HCT116 (cell line): ENCODE data around the gene VWA7. TPM values are rescaled to one million over a fixed set of nuclear protein-coding genes. Genes with fewer than 3 reads are reported as not detected.

Experiments used
- ATAC-seq: fragments of 200-7000 bp; cut with Tn5 transposase; 2 replicates; pipeline ENCODE4 v1.9.1; 2020; ENCODE audit warnings: mild to moderate bottlenecking, moderate library complexity
- BruUV-seq: library from RNA; stranded (reverse); fragments of 400-500 nt; replicated peaks from 2 replicates; lab custom pipeline; 2021; lab: Mats Ljungman, UMichigan
- CTCF ChIA-PET: fragments of 300-600 bp; sonication (Branson Sonifier 250); formaldehyde crosslinking; loops from one replicate; lab custom pipeline; 2021; ENCODE audit warnings: antibody characterized with exemption; lab: Charles Lee
- POLR2A ChIA-PET: fragments of 300-600, 350-600 bp; sonication (Branson Sonifier 250); formaldehyde crosslinking; loops from one replicate; lab custom pipeline; 2021; ENCODE audit warnings: antibody characterized with exemption; lab: Charles Lee
- RAD21 ChIA-PET, 2 experiments: fragments of 300-600 bp; sonication (Branson Sonifier 250); formaldehyde crosslinking; loops; one replicate each; lab custom pipeline; 2023; ENCODE audit warnings: low total read pairs in 2 of 2; ENCODE audit not compliant: uncharacterized antibody in 2 of 2, unreplicated experiment in 2 of 2, low non-redundant PET in 1 of 2; lab: Charles Lee
- DNase-seq: peaks from one replicate; pipeline ENCODE4 v3.0.0-alpha.2; 2010; ENCODE audit warnings: low read depth, low spot score
- H2AFZ ChIP-seq: fragments of 200-600 bp; shearing (Covaris generic), sonication (generic); 2 replicates; pipeline ENCODE4 v1.6.1; 2017; ENCODE audit warnings: low read depth, mixed run types, mixed read lengths, antibody characterized with exemption, low read length; ENCODE audit not compliant: poor library complexity, severe bottlenecking
- H3K27ac ChIP-seq: 2 replicates; pipeline ENCODE4 v1.5.1; 2012; ENCODE audit warnings: low read depth, low read length
- H3K27me3 ChIP-seq: fragments of 200-600 bp; sonication (generic); 2 replicates; pipeline ENCODE4 v1.6.1; 2016; ENCODE audit warnings: mixed run types, low read length, mixed read lengths; ENCODE audit not compliant: insufficient read depth
- H3K36me3 ChIP-seq, 2 experiments: fragments of 200-500 bp in 1 of 2; fragments of 200-600 bp in 1 of 2; sonication (Bioruptor generic) in 1 of 2; sonication (generic) in 1 of 2; 2 replicates each; pipeline versions ENCODE4 v1.5.1 to v1.6.1; 2014 to 2016; ENCODE audit warnings: low read length in 2 of 2, inconsistent platforms in 1 of 2, mixed read lengths in 1 of 2, mixed run types in 1 of 2; ENCODE audit not compliant: insufficient read depth in 2 of 2, control insufficient read depth in 1 of 2
- H3K4me1 ChIP-seq, 2 experiments: fragments of 200-600 bp in 1 of 2; sonication (generic) in 1 of 2; 2 replicates each; pipeline versions ENCODE4 v1.5.1 to v1.6.1; 2012 to 2017; ENCODE audit warnings: low read length in 2 of 2, inconsistent platforms in 1 of 2, mild to moderate bottlenecking in 1 of 2, mixed read lengths in 1 of 2, mixed run types in 1 of 2, moderate library complexity in 1 of 2; ENCODE audit not compliant: insufficient read depth in 2 of 2, control insufficient read depth in 1 of 2
- H3K4me2 ChIP-seq: fragments of 200-600 bp; sonication (generic); 2 replicates; pipeline ENCODE4 v1.6.1; 2017; ENCODE audit warnings: mixed run types, low read length, mixed read lengths
- H3K4me3 ChIP-seq, 2 experiments: fragments of 200-600 bp in 1 of 2; sonication (generic) in 1 of 2; replicated peaks in 1 of 2; 2 replicates each; pipeline ENCODE4 v1.5.1; 2011 to 2016; ENCODE audit warnings: low read length in 2 of 2, control low read depth in 1 of 2, low read depth in 1 of 2, mild to moderate bottlenecking in 1 of 2, mixed read lengths in 1 of 2, mixed run types in 1 of 2
- H3K79me2 ChIP-seq: fragments of 200-600 bp; sonication (generic); 2 replicates; pipeline ENCODE4 v1.6.1; 2017; ENCODE audit warnings: mild to moderate bottlenecking, mixed run types, low read length, moderate library complexity, mixed read lengths; ENCODE audit not compliant: insufficient read depth
- H3K9ac ChIP-seq: fragments of 200-600 bp; sonication (generic); 2 replicates; pipeline ENCODE4 v1.6.1; 2016; ENCODE audit warnings: low read length, mixed read lengths
- H3K9me2 ChIP-seq: fragments of 200-600 bp; sonication (generic), shearing (Covaris generic); 2 replicates; pipeline ENCODE4 v1.6.1; 2017; ENCODE audit warnings: mixed run types, mild to moderate bottlenecking, moderate library complexity; ENCODE audit not compliant: insufficient read depth
- H3K9me3 ChIP-seq, 2 experiments: fragments of 200-500 bp in 1 of 2; fragments of 200-600 bp in 1 of 2; sonication (Bioruptor generic) in 1 of 2; sonication (generic) in 1 of 2; 2 replicates each; pipeline ENCODE4 v1.6.1; 2014 to 2017; ENCODE audit warnings: low read length in 2 of 2, mixed read lengths in 2 of 2, inconsistent platforms in 1 of 2, low read depth in 1 of 2, mild to moderate bottlenecking in 1 of 2, mixed run types in 1 of 2, moderate library complexity in 1 of 2; ENCODE audit not compliant: control insufficient read depth in 1 of 2, insufficient read depth in 1 of 2
- H4K20me1 ChIP-seq: fragments of 200-600 bp; sonication (generic), shearing (Covaris generic); 2 replicates; pipeline ENCODE4 v1.6.1; 2017; ENCODE audit warnings: mixed run types, mild to moderate bottlenecking, moderate library complexity; ENCODE audit not compliant: insufficient read depth
- CBX3 ChIP-seq: IDR thresholded peaks from 2 replicates; pipeline ENCODE4 v1.6.1; 2012; ENCODE audit warnings: low read depth
- EGR1 ChIP-seq: IDR thresholded peaks from 2 replicates; pipeline ENCODE4 v1.6.1; 2012; ENCODE audit warnings: low read depth
- ELF1 ChIP-seq: IDR thresholded peaks from 2 replicates; pipeline ENCODE4 v1.6.1; 2012; ENCODE audit warnings: low read depth, borderline replicate concordance
- EZH2 ChIP-seq: fragments of 200-600 bp; sonication (generic); IDR thresholded peaks from 2 replicates; pipeline ENCODE4 v1.6.1; 2017; ENCODE audit warnings: antibody characterized with exemption, mixed run types
- JUND ChIP-seq: IDR thresholded peaks from 2 replicates; pipeline ENCODE4 v1.6.1; 2012
- POLR2A ChIP-seq: IDR thresholded peaks from 2 replicates; pipeline ENCODE4 v1.7.0; 2011; ENCODE audit warnings: borderline replicate concordance; ENCODE audit not compliant: insufficient read depth, insufficient read length; ENCODE audit errors: extremely low read depth
- RAD21 ChIP-seq: IDR thresholded peaks from 2 replicates; pipeline ENCODE4 v1.6.1; 2012; ENCODE audit warnings: low read depth, mild to moderate bottlenecking
- SRF ChIP-seq: IDR thresholded peaks from 2 replicates; pipeline ENCODE4 v1.6.1; 2012; ENCODE audit warnings: low read depth
- TCF7L2 ChIP-seq: IDR thresholded peaks from 2 replicates; pipeline ENCODE4 v1.7.0; 2011; ENCODE audit warnings: borderline replicate concordance, inconsistent platforms; ENCODE audit not compliant: insufficient read depth, insufficient read length; ENCODE audit errors: extremely low read depth
- YY1 ChIP-seq: IDR thresholded peaks from 2 replicates; pipeline ENCODE4 v1.6.1; 2011; ENCODE audit warnings: low read length, low read depth, moderate library complexity, mild to moderate bottlenecking; ENCODE audit not compliant: insufficient replicate concordance; ENCODE audit errors: extremely low read depth
- ZFX ChIP-seq: fragments of 450-650 bp; IDR thresholded peaks from 2 replicates; pipeline ENCODE4 v1.6.1; 2017
- intact Hi-C: fragments of 100-400 bp; cut with micrococcal nuclease; formaldehyde crosslinking; loops from 2 replicates; pipeline ENCODE4 v1.10.0; 2022
- total RNA-seq: library from RNA; stranded (reverse); gene quantifications from one replicate; pipeline ENCODE4 v1.2.1, GENCODE V29; 2021; ENCODE audit not compliant: unreplicated experiment
- TF ChIP-seq, protein P1 (sequence below), 3 experiments: fragments of 200-600 bp in 1 of 3; sonication (generic) in 1 of 3; IDR thresholded peaks in 2 of 3; conservative IDR thresholded peaks in 1 of 3; 2 replicates each; pipeline ENCODE4 v1.5.1; 2012 to 2017; ENCODE audit warnings: low read depth in 2 of 3, low read length in 2 of 3, antibody characterized with exemption in 1 of 3, borderline replicate concordance in 1 of 3, control low read depth in 1 of 3, mild to moderate bottlenecking in 1 of 3, mixed read lengths in 1 of 3, mixed run types in 1 of 3, moderate library complexity in 1 of 3; ENCODE audit not compliant: insufficient read depth in 1 of 3
- TF ChIP-seq, protein P2 (sequence below): IDR thresholded peaks from 2 replicates; pipeline ENCODE4 v1.6.1; 2012; ENCODE audit warnings: low read depth
- TF ChIP-seq, protein P3 (sequence below): IDR thresholded peaks from 2 replicates; pipeline ENCODE4 v1.6.1; 2011; ENCODE audit warnings: mild to moderate bottlenecking, low read length, moderate library complexity; ENCODE audit not compliant: insufficient replicate concordance; ENCODE audit errors: extremely low read depth
- TF ChIP-seq, protein P4 (sequence below): IDR thresholded peaks from 2 replicates; pipeline ENCODE4 v1.6.1; 2012
- TF ChIP-seq, protein P5 (sequence below): IDR thresholded peaks from 2 replicates; pipeline ENCODE4 v1.6.1; 2012

VWA7 gene
- total RNA-seq, 1 experiment from 2014 or later, result 14.6 TPM

GRCh38 chr6:31813465-31813849 lies 36.3 kb upstream of the VWA7 start:
- Histone ChIP-seq H3K4me1 (peaks cover 24% of the 10 kb centered on the region in 2 experiments), H3K79me2 (no peaks in the 10 kb centered on the region), H3K4me3 (peak overlapping the region; percentile 32 to 54; a peak in 3 of 4 replicates), H3K9ac (peak overlapping the region; percentile 67), H2AFZ (no peak overlapping the region), H3K27ac (peak overlapping the region; percentile 78), H4K20me1 (no peaks in the 10 kb centered on the region), H3K27me3 (no peaks in the 10 kb centered on the region), H3K4me2 (peak overlapping the region; percentile 79), H3K9me2 (no peaks in the 10 kb centered on the region)
- ATAC-seq (no peak), DNase-seq (no peak)
- POLR2A ChIA-PET, result interaction anchor here (3.3 kb wide), 1 partner anchor 14 kb away, joined by 24 read pairs; the partner anchor contains the start of gene HSPA1B
- RAD21 ChIA-PET, result no interaction called here
- intact Hi-C loops, result no loop called here
- CTCF ChIA-PET, result no interaction called here
- TF ChIP-seq, protein P1, sequence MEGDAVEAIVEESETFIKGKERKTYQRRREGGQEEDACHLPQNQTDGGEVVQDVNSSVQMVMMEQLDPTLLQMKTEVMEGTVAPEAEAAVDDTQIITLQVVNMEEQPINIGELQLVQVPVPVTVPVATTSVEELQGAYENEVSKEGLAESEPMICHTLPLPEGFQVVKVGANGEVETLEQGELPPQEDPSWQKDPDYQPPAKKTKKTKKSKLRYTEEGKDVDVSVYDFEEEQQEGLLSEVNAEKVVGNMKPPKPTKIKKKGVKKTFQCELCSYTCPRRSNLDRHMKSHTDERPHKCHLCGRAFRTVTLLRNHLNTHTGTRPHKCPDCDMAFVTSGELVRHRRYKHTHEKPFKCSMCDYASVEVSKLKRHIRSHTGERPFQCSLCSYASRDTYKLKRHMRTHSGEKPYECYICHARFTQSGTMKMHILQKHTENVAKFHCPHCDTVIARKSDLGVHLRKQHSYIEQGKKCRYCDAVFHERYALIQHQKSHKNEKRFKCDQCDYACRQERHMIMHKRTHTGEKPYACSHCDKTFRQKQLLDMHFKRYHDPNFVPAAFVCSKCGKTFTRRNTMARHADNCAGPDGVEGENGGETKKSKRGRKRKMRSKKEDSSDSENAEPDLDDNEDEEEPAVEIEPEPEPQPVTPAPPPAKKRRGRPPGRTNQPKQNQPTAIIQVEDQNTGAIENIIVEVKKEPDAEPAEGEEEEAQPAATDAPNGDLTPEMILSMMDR (IDR thresholded peaks at IDR 0.05 in 2 of 3, conservative IDR thresholded peaks at IDR 0.05 in 1 of 3; ENCODE audit: borderline replicate concordance in 1 of 3, insufficient read depth in 1 of 3, low read depth in 2 of 3, low read length in 2 of 3), result no peak
- no peak for TF ChIP-seq EGR1
- no peak for TF ChIP-seq YY1
- TF ChIP-seq JUND, result no peak
- no peak for TF ChIP-seq EZH2
- TF ChIP-seq, protein P2, sequence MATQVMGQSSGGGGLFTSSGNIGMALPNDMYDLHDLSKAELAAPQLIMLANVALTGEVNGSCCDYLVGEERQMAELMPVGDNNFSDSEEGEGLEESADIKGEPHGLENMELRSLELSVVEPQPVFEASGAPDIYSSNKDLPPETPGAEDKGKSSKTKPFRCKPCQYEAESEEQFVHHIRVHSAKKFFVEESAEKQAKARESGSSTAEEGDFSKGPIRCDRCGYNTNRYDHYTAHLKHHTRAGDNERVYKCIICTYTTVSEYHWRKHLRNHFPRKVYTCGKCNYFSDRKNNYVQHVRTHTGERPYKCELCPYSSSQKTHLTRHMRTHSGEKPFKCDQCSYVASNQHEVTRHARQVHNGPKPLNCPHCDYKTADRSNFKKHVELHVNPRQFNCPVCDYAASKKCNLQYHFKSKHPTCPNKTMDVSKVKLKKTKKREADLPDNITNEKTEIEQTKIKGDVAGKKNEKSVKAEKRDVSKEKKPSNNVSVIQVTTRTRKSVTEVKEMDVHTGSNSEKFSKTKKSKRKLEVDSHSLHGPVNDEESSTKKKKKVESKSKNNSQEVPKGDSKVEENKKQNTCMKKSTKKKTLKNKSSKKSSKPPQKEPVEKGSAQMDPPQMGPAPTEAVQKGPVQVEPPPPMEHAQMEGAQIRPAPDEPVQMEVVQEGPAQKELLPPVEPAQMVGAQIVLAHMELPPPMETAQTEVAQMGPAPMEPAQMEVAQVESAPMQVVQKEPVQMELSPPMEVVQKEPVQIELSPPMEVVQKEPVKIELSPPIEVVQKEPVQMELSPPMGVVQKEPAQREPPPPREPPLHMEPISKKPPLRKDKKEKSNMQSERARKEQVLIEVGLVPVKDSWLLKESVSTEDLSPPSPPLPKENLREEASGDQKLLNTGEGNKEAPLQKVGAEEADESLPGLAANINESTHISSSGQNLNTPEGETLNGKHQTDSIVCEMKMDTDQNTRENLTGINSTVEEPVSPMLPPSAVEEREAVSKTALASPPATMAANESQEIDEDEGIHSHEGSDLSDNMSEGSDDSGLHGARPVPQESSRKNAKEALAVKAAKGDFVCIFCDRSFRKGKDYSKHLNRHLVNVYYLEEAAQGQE, result no peak
- TF ChIP-seq, protein P3, sequence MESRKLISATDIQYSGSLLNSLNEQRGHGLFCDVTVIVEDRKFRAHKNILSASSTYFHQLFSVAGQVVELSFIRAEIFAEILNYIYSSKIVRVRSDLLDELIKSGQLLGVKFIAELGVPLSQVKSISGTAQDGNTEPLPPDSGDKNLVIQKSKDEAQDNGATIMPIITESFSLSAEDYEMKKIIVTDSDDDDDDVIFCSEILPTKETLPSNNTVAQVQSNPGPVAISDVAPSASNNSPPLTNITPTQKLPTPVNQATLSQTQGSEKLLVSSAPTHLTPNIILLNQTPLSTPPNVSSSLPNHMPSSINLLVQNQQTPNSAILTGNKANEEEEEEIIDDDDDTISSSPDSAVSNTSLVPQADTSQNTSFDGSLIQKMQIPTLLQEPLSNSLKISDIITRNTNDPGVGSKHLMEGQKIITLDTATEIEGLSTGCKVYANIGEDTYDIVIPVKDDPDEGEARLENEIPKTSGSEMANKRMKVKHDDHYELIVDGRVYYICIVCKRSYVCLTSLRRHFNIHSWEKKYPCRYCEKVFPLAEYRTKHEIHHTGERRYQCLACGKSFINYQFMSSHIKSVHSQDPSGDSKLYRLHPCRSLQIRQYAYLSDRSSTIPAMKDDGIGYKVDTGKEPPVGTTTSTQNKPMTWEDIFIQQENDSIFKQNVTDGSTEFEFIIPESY, result no peak
- TF ChIP-seq, protein P4, sequence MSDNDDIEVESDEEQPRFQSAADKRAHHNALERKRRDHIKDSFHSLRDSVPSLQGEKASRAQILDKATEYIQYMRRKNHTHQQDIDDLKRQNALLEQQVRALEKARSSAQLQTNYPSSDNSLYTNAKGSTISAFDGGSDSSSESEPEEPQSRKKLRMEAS, result no peak
- no peak for TF ChIP-seq ELF1
- TF ChIP-seq, protein P5, sequence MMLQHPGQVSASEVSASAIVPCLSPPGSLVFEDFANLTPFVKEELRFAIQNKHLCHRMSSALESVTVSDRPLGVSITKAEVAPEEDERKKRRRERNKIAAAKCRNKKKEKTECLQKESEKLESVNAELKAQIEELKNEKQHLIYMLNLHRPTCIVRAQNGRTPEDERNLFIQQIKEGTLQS, result no peak
- no peak for TF ChIP-seq CBX3
- TF ChIP-seq TCF7L2, result no peak
- TF ChIP-seq POLR2A, result no peak
- no peak for TF ChIP-seq RAD21
- no peak for TF ChIP-seq SRF
- TF ChIP-seq ZFX, result no peak
- TF ChIP-seq, all 23 proteins: peak for 0
- Histone ChIP-seq H3K36me3 (no peaks in the 10 kb centered on the region), H3K9me3 (peaks cover 0 to 5% of the 10 kb centered on the region in 2 experiments; a peak in 1 of 4 replicates)
- no TSS peak for BruUV-seq
